K562 (cell line): ENCODE measurements around the gene NCMAP.

Experiments used
- CBX5 ChIP-seq: IDR thresholded peaks from 2 replicates; pipeline ENCODE4 v1.6.1; 2014; ENCODE audit warnings: low read depth, borderline replicate concordance
- CEBPB ChIP-seq: fragments of 450-650 bp; IDR thresholded peaks from 2 replicates; pipeline ENCODE4 v1.6.1; 2016; ENCODE audit warnings: missing genetic modification characterization, missing compliant biosample characterization
- CEBPG ChIP-seq, 3 experiments: fragments of 200-800 bp in 1 of 3; sonication (Bioruptor generic) in 1 of 3; sonication (generic) in 1 of 3; formaldehyde crosslinking in 1 of 3; IDR thresholded peaks in 2 of 3; conservative IDR thresholded peaks in 1 of 3; 2 replicates each; pipeline versions ENCODE4 v1.6.1 to v1.8.0; 2016 to 2022; ENCODE audit warnings: missing compliant biosample characterization in 2 of 3, missing genetic modification characterization in 2 of 3, mild to moderate bottlenecking in 1 of 3, missing genetic modification reagents in 1 of 3
- CTCF ChIP-seq, 3 experiments: IDR thresholded peaks in 2 of 3; conservative IDR thresholded peaks in 1 of 3; 2 replicates each; pipeline ENCODE4 v1.5.1; 2011 to 2012; ENCODE audit warnings: low read length in 3 of 3, mild to moderate bottlenecking in 3 of 3, control low read depth in 2 of 3, improper control_type of control experiment in 1 of 3, inconsistent platforms in 1 of 3, low read depth in 1 of 3, mixed read lengths in 1 of 3, moderate library complexity in 1 of 3; ENCODE audit not compliant: insufficient read depth in 2 of 3
- NELFE ChIP-seq: IDR thresholded peaks from 2 replicates; pipeline ENCODE4 v1.6.1; 2011; ENCODE audit warnings: mild to moderate bottlenecking; ENCODE audit not compliant: insufficient read depth, insufficient read length
- RBFOX2 ChIP-seq: fragments of 200-400 bp; formaldehyde crosslinking; IDR thresholded peaks from 2 replicates; pipeline ENCODE4 v1.6.1; 2017; ENCODE audit warnings: low read depth, mild to moderate bottlenecking, low read length, moderate library complexity
- SLC30A9 ChIP-seq: fragments of 250-450 bp; sonication (Bioruptor Pico); IDR thresholded peaks from 2 replicates; pipeline ENCODE4 v1.8.0; 2022; ENCODE audit warnings: mild to moderate bottlenecking, moderate library complexity
- THAP12 ChIP-seq: fragments of 250-450 bp; sonication (Bioruptor Pico); IDR thresholded peaks from 2 replicates; pipeline ENCODE4 v1.9.0; 2021; ENCODE audit warnings: mild to moderate bottlenecking, inconsistent platforms
- ZBTB11 ChIP-seq, 3 experiments: fragments of 200-800 bp in 1 of 3; fragments of 250-450 bp in 1 of 3; fragments of 450-650 bp in 1 of 3; sonication (Bioruptor Pico) in 1 of 3; sonication (Bioruptor generic) in 1 of 3; formaldehyde crosslinking in 1 of 3; IDR thresholded peaks; 2 replicates each; pipeline versions ENCODE4 v1.6.1 to v1.8.0; 2016 to 2022; ENCODE audit warnings: mild to moderate bottlenecking in 2 of 3, missing genetic modification characterization in 2 of 3, missing compliant biosample characterization in 1 of 3, moderate library complexity in 1 of 3
- ZBTB7A ChIP-seq: IDR thresholded peaks from 2 replicates; pipeline ENCODE4 v1.6.1; 2011; ENCODE audit warnings: low read depth, mild to moderate bottlenecking, low read length, moderate library complexity, borderline replicate concordance; ENCODE audit not compliant: control insufficient read depth
- ZNF146 ChIP-seq: IDR thresholded peaks from one replicate; pipeline ENCODE4 v1.6.1; 2018; ENCODE audit warnings: missing compliant biosample characterization; ENCODE audit not compliant: unreplicated experiment
- ZNF212 ChIP-seq: fragments of 450-650 bp; formaldehyde crosslinking; IDR thresholded peaks from 2 replicates; pipeline ENCODE4 v1.4.0; 2020; ENCODE audit warnings: mild to moderate bottlenecking

GRCh38 chr1:24564695-24565094, 8.8 kb downstream of the NCMAP start:
- TF ChIP-seq ZBTB7A (no peak), THAP12 (CRISPR knock-in tag) (no peak), RBFOX2 (no peak), NELFE (no peak), SLC30A9 (no peak), CEBPB (no peak), CBX5 (no peak), ZBTB11 (CRISPR knock-in tag; IDR thresholded peaks at IDR 0.05) (no peak), CEBPG (CRISPR knock-in tag; IDR thresholded peaks at IDR 0.05) (no peak), CEBPG (tag; conservative IDR thresholded peaks at IDR 0.05 in 1 of 2, IDR thresholded peaks at IDR 0.05 in 1 of 2) (no peak), ZNF146 (CRISPR knock-in tag) (no peak), ZNF212 (CRISPR knock-in tag) (no peak), CTCF (IDR thresholded peaks at IDR 0.05 in 2 of 3, conservative IDR thresholded peaks at IDR 0.05 in 1 of 3; ENCODE audit: insufficient read depth in 2 of 3, low read depth in 1 of 3, low read length in 3 of 3) (no peak)
